Measurements from ENCODE around the gene FPR2.

Gene FPR2

GRCh38 chr19:51807925-51808324, 46.9 kb downstream of the FPR2 start:
- DNase-seq, result no peak

DNA sequence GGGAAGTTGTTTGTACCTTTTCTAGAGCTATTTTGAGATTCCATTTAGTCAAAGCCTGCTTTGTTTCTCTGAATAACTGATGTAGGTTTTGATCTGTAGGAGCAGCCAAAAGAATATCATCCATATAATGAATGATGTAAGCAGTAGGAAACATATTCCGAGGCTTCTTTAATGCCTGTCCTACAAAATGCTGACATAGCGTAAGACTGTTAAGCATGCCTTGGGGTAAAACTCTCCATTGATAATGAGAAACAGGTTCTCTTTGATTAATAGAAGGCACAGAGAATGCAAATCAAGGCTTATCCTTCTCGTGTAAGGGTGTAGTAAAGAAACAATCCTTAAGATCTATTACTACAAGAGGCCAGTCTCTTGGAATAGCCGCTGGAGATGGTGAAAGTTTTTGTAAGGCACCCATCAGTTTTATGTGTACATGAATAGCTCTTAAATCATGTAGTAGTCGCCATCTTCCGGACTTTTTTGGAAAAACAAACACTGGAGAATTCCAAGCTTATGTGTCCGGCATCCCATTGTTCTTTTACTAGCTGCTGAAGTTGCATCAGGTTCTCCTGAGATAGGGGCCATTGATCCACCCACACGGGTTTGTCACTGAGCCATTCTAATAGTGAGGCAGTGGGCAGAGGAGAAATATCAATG, 47.5 kb downstream of the FPR2 start:
- peak; percentile 69 for DNase-seq

DNA sequence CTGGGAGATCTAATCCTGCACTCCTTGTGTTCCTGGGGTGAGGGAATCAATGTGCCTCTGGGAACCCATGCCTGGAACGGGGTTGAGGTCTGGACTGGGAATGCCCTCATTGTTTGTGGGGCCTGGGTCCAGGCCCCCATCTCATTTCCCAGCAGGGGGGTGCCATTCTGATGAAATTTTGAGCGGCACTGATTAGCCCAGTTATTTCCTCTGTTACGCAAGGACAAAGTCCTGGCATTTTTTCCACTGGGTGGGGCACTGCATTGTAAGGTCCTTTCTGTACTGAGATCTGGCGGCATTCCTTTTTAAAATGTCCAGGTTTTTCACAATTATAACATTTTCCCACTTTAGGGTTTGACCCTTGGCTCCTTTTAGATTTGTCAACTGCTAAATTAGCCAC, 48.8 kb downstream of the FPR2 start:
- no peak for DNase-seq

DNA sequence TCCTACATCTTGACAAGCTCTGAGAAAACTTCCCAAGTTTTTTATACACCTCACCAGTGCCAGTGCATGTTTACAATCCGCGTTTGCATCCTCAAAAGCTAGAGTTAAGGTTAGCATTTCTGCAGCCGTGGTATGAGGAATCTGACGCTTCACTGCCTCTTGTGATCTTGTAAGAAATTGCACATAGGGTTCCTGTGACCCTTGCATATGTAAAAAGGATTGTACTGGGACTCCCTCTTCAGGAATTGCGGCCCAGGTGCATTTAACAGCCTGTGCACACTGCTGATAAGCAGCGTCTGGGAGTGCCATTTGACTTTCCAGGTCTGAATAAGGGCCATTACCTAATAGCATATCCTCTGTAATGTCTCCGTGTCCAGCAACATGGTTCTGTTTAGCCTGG, 49.2 kb downstream of the FPR2 start:
- DNase-seq, result peak; percentile 20

DNA sequence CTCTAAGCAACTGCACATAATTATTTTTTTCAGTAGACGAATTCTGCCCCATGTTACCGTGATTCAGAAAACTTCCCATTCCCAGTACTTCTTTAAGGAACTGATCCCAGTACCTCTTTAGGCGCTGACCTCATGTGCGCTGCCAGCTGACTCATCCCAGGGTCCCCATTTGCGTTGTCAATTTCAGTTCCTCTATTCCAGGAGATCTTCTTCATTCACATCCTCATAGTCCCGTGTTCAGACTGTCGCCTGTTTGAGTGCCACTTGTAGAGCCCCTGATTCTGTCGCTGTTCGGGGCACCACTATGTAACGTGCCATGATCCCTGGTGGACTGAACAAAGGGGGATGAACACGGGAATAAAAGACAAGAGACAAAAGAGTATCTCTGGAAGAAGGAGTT, 50.4 kb downstream of the FPR2 start:
- no peak for DNase-seq

DNA sequence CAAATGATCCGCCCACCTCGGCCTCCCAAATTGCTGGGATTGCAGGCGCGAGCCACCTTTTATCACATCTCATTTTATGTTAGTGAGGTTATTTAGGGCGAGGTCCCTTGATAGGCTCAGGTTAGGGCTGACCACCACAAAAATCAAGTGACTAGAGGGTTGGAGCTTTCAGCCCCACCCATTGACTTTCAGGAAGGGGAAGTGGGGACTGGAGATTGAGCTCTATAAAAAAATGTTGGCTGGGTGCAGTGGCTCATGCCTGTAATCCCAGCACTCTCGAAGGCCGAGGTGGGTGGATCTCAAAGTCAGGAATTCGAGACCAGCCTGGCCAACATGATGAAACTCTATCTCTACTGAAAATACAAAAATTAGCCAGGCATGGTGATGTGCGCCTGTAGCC, 54.1 kb downstream of the FPR2 start:
- DNase-seq, result no peak

- DNase-seq, result no peak
Measured at GRCh38 chr19:51816711-51817110, 55.7 kb downstream of the FPR2 start.

DNA sequence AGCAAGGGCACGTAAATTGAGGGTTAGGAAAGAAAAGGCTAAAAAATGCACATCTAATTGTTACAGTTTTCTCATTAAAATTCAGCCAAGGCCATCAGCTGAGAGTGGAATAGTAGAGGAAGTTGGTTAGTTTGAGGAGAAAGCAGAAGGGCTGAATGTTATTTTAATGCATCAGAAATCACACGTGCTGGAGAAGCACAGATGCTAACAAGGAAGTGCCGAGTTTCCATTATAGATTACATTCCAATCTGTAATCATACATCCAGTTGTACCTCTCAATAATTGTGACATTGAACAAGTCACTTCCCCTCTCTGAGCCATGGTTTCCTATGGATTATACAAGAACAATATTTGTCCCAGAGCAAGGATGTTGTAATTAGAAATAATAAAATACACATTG, 59.0 kb downstream of the FPR2 start:
- DNase-seq, result no peak
